Measurements from ENCODE around the gene LY6G6F.

LY6G6F gene

DNA sequence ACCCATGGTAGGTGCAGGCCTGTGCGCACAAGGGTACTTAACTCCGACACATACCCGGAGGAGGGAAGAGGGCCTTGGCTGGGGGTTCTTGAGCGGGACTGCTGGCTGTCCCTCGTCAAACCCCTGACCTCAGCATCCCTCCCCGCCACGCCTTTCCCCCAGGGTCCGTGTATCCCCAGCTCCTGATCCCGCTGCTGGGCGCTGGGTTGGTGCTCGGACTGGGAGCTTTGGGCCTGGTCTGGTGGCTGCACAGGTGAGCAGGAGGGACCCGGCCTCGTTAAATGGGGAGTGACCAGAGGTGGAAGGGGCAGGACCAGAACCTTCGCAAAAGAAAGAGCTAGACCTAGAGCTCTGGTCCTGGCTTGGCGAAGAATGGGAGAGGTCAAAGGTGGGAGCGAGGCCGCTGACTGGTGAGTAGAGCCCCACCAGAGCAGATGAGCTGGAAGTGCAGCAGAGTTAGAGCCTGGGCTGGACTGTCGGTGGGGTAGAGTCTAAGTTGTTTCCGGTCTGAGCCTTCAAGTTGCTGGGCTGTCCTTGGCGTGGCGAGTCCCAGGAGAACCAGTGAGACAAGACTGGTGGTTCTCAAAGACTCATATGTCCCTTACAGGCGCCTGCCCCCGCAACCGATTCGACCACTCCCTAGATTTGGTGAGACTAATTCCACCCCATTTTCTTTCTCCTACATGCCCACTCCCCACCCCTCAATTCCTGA is 17.5 kb downstream of the LY6G6F start:
- DNase-seq (ENCODE audit: low read depth) = no peak

GRCh38 chr6:31725502-31726350 is 19.1 kb downstream of the LY6G6F start:
- DNase-seq (ENCODE audit: low read depth) = no peak

GRCh38 chr6:31727034-31727716 is 20.5 kb downstream of the LY6G6F start:
- DNase-seq (ENCODE audit: low read depth) = no peak

DNA sequence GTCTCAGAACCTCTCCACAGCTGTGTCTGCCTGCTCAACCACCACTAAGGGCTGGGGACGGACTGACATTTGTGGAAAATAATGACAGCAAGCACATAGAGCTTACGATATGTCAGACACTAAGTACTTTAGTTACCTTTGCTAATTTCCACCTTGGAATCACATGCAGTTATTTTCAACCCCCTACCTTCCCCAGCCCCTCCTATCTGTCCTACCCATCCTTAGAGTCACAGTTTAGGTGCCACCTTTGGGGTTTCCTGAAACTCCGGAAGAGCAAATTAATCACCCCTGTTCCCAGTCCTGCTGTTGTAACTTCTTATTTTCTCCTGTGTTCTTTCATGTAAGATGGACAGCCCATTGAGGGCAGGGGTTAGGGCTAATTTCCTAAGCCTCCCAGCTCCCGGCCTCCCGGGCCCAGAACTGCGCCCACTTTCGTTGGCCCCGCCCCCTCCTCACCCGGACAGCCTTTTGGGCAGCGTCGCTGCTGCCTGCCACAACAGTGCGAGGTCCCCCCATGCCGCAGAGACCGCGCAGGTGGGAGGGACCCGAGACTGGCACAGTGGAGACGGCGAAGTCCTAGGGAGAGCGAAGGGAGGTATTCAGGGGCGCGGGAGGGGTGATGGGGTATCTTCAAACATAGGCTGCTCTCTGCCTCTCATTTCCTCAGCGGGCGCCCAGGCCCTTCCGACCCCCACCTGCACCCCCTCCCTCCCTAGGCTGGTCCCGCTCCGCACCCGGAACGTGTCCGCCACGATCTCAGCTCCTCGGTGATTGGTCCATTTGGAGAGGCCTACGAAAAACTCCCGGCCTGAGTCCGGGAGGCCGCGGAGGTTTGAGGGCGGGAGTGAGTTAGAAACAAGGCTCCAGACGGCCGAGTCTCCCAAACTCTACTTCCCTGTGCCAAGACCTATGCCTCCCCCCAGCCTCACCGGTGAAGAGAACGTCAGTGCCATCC is 21.3 kb downstream of the LY6G6F start:
- no peak for DNase-seq (ENCODE audit: low read depth)

- no peak for DNase-seq (ENCODE audit: low read depth)
Observed at GRCh38 chr6:31728767-31729514, 22.3 kb downstream of the LY6G6F start, which contains the start of gene DDAH2. Gene DDAH2 (minus strand): TSS chr6:31729299. CDS start chr6:31729161, 138 bp downstream.

DNA sequence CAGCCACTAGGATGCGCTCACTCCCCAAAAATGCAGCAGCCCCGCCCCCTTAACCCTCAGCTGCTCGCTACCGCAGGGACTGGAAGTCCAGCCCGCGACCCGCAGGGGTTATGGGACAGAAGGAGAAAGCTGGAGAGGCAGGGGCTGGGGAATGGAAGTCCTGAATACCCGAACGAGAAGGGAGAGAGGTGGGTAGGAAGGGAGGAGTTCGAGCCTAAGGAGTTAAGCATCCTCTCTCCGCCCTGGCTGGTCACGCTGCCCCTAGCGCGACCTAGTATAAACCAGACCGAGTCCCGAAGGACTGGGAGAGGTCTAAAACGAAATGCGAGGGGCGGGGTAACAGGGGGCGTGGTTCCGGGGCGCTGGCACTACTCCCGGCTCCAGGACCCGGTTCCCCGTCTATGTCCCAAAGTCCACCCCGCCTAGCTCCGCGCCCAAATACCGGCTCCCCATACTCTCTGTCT is 22.9 kb downstream of the LY6G6F start:
- DNase-seq (ENCODE audit: low read depth) = no peak

GRCh38 chr6:31729979-31730630 is 23.4 kb downstream of the LY6G6F start:
- no peak for DNase-seq (ENCODE audit: low read depth)

DNA sequence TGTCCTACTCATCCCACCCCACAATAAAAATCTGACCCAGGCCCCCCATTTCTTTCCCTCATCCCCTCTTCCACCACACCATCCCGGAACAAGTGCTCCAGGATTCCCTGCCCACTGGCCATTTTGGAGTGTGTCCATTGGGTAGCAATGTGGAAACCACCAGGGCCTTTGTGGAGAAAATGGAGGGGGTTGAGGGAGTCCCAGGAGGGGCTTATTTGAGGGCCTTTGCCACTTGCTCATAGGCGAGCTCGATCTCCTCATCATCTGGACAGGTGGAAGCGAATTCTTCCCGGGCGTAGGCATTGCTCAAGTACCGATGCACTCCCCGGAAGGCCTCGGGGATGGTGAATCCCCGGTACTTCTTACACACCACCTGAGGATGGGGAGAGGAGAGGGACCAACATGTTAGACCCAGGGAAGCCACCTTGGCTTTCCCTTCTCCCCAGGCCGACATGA is 24.0 kb downstream of the LY6G6F start:
- DNase-seq (ENCODE audit: low read depth) = no peak

GRCh38 chr6:31732029-31732428 is 25.4 kb downstream of the LY6G6F start:
- DNase-seq (ENCODE audit: low read depth) = no peak

- no peak for DNase-seq (ENCODE audit: low read depth)
Observed at GRCh38 chr6:31733734-31734133, 27.1 kb downstream of the LY6G6F start.

DNA sequence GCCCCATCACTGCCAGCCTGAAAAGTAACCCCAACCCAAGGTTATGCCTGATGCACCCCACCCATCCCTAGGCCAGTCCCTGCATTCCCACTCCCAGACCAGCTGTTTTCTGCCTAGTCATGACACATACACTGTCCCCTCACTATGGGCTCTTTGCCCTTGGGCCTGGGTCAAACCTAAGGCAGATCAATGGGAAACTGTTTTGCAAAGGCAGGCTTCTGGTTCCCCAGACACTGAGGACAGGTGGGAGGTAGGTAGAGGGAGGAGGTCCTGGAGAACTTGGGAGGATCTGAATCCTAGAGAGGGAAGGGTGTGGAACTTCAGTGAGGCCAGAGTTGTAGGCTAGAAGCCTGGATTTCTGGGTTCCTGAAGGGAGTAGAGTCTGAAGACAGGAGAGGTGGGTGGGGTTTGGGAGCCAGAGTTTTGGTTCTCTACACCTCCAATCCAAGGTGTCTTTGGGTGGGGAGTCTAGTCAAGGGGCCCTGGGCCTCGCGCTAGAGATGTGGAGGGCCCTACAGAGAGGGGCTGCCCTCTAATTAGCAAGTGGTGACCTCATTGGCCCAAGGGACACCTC is 27.7 kb downstream of the LY6G6F start:
- no peak for DNase-seq (ENCODE audit: low read depth)

- DNase-seq (ENCODE audit: low read depth) = peak; percentile 82
Observed at GRCh38 chr6:31734821-31735406, 28.2 kb downstream of the LY6G6F start.

DNA sequence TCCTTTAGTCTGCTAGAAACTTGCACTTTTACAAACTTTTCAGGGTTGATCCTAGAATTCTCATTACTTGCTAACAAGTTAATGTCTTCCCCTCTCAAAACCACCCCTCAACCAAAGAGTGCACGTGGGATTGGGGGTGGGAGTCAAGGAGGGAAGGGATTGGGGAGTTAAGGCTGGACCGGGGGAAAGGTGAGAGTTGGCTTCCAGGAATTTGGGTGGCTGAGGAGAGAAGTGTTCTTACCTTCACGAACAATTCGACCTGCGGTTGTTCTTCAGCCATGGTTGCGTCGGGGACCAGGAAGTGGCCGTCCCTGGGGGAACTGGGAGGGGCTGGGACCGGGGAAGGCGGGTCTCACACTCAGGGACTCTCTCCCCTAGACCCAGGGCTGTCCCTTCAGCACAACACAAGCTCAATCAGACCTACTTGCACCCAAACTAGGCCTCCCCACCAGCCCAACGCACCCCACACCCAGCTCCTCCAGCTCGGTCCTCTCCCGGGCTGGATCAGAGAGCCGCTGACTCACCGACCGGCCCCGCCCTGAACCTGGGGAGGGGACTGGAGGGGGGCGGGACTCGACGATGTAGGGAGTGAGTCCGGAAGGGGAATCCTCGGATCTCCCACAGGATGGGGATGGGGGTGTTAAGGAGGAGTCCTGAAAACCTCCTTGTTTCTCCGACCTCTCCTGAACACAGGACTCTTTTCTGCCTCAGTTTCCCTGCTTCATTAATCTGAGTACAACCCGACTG is 29.5 kb downstream of the LY6G6F start, which contains the start of gene CLIC1:
CLIC1 (minus strand) TSS at position 510 of the 747 bp plus-strand sequence; CDS start at position 280, 230 bp downstream.
- DNase-seq (ENCODE audit: low read depth) = peak; percentile 92

DNA sequence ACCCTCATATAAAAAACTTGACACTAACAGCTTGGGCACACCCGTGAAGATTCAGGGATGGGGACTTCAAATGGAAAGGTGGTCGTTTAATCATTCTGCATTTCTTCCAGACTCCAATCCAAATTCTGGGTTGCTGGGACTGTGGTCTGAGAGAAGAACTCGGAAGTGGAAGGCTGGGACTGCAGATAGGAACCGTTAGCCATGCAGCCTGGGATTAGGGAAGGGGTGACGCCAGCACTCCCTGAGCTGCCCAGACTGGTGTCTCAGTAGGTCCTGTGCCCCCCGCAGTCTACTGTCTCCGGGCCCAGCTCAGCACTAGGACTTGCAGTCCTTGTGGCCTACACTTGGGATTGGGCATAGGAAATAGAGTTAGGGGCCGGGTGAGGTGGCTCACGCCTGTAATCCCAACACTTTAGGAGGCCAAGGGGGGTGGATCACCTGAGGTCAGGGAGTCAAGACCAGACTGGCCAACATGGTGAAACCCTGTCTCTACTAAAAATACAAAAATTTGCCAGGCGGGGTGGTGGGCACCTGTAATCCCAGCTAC is 30.2 kb downstream of the LY6G6F start:
- DNase-seq (ENCODE audit: low read depth) = no peak

DNA sequence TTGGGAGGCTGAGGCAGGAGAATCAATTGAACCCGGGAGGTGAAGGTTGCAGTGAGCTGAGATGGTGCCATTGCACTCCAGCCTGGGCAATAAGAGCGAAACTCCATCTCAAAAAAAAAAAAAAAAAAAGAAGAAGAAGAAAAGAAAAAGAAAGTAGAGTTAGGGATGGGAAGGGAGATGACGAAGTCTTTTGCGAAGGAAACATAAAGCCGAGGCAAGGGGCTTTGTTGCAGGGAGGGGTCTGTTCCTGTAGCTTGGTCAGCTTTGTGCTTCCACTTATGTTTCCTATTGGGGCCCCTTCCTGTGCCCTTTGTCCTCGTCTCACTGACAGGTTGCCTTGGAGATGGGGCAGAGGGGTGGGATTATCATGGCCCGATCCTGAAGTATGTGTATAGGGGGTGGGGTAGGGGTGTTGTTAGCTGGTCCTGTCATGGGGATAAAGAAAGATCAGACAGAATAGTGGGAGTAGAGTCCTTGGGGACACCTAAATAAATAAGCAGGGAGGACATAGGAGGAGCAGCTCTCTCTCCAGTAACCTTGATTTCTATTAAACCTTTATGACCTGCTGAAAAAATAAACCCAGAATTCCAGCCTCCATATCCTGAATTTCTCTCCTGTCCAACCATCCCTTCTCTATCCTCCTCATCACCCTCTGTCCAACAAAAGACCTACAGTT is 30.8 kb downstream of the LY6G6F start:
- peak; percentile 86 for DNase-seq (ENCODE audit: low read depth)

DNA sequence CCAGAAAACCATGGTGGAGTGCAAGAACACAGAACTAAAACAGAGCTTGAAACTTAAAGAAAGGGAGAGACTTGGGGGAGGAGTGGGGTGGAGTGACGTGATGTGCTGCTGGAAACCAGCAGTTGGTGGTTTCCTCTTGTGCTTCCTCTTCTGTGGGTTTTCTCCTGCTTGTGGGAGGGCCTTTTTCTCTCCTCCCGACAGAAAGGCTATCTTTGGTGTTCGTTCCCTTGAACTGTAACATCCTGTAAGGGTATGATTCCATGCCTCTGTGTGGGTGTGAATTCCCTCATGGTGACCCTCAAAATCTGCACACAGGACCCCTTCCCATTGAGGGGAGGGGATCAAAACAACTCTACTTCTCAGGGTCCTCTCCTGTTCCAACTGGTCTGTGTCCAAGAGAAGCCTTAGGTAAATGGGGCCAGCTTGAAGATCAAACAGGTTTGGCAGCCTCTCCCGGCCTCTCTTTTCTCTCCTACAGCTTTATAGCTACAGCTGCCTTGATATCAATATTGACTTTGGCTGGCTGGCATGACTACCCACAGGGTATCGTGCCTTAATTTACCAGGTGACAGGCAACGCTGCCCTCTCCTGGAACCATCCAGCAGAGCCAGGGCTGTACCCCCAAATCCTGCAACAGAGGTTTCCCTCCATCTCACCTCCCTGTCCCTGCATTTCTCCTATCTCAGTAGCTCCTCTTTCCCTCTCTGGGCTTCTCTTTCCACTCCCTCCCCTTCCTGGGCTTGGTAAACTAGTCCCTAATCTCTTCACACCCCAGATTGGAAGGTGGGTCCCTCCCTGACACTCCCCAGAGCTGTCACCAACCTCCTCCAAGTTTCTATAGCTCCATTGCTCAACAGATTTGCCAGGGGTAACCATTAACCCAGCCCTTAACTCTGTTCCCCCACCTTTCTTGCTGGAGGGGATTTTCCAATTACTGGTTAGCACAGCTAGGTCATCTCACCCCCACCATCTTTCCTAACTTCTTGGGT is 31.6 kb downstream of the LY6G6F start:
- peak; percentile 83 for DNase-seq (ENCODE audit: low read depth)
